Natural killer cell (primary cell): ENCODE measurements around the gene TMEM43. TPM values are rescaled to one million over a fixed set of nuclear protein-coding genes. Genes with fewer than 3 reads are reported as not detected.

Source experiments
- ATAC-seq, 3 donors: fragments of 150-1000 bp in 2 of 3; fragments of 200-7000 bp in 1 of 3; cut with Tn5 transposase; 1 replicate in 1 of 3; 2 replicates in 2 of 3; pipeline ENCODE4 v1.10.0; 2021; ENCODE audit warnings: mild to moderate bottlenecking in 2 of 3, moderate library complexity in 2 of 3
- DNase-seq, 2 donors: peaks; one replicate each; pipeline versions ENCODE4 v3.0.0 to v3.0.0-alpha.2; 2013 to 2021; ENCODE audit warnings: mixed read lengths in 1 of 2
- H3K27ac ChIP-seq: one replicate; pipeline ENCODE4 v1.5.1; 2013; ENCODE audit warnings: mild to moderate bottlenecking, low read length
- H3K27me3 ChIP-seq: one replicate; pipeline ENCODE4 v1.6.1; 2013; ENCODE audit warnings: low read length; ENCODE audit not compliant: control insufficient read depth, insufficient read depth
- H3K36me3 ChIP-seq: one replicate; pipeline ENCODE4 v1.6.1; 2013; ENCODE audit warnings: low read length; ENCODE audit not compliant: control insufficient read depth, insufficient read depth
- H3K4me1 ChIP-seq: one replicate; pipeline ENCODE4 v1.6.1; 2013; ENCODE audit warnings: low read length; ENCODE audit not compliant: control insufficient read depth, insufficient read depth
- H3K4me3 ChIP-seq: one replicate; pipeline ENCODE4 v1.5.1; 2013; ENCODE audit warnings: low read length
- H3K9me3 ChIP-seq: one replicate; pipeline ENCODE4 v1.6.1; 2013; ENCODE audit warnings: low read length; ENCODE audit not compliant: control insufficient read depth, insufficient read depth
- H3K27ac Mint-ChIP-seq, 2 donors: one replicate each; pipeline ENCODE4 v1.8.0; 2022; ENCODE audit warnings: mild to moderate bottlenecking in 2 of 2, mixed read lengths in 2 of 2, moderate library complexity in 1 of 2
- H3K27me3 Mint-ChIP-seq, 2 donors: one replicate each; pipeline ENCODE4 v1.8.0; 2022; ENCODE audit warnings: low read depth in 2 of 2, mixed read lengths in 2 of 2
- H3K36me3 Mint-ChIP-seq: one replicate; pipeline ENCODE4 v1.8.0; 2022; ENCODE audit warnings: mixed read lengths
- H3K4me1 Mint-ChIP-seq, 2 donors: one replicate each; pipeline ENCODE4 v1.8.0; 2022; ENCODE audit warnings: mixed read lengths in 2 of 2
- H3K4me3 Mint-ChIP-seq: one replicate; pipeline ENCODE4 v1.8.0; 2022; ENCODE audit warnings: mild to moderate bottlenecking, moderate library complexity, mixed read lengths
- H3K9me3 Mint-ChIP-seq, 2 donors: one replicate each; pipeline ENCODE4 v1.8.0; 2022; ENCODE audit warnings: mixed read lengths in 2 of 2
- WGBS: methylation state at CpG from one replicate; pipeline ENCODE4 v1.1.7; 2013; ENCODE audit warnings: missing lambda C conversion rate; ENCODE audit not compliant: insufficient coverage; 5-methylcytosine and 5-hydroxymethylcytosine counted together
- intact Hi-C: fragments of 100-400 bp; cut with micrococcal nuclease; formaldehyde crosslinking; loops from one replicate; pipeline ENCODE4 v1.14.2; 2022
- total RNA-seq, 4 donors: library from RNA; stranded (reverse); fragments of 120-200 nt in 1 of 4; gene quantifications; one replicate each; pipeline versions ENCODE4 v1.2.3 to v1.2.4, GENCODE V29; 2013 to 2022
- TF ChIP-seq, protein P1 (sequence below): fragments of 200-600 bp; IDR thresholded peaks from one replicate; pipeline ENCODE4 v1.8.0; 2022; ENCODE audit warnings: antibody characterized with exemption

TMEM43 gene
- total RNA-seq, 3 donors from 2014 or later (not counting 1 experiment from before 2014, with no cell fraction given): 49.5 to 61.1 (median 54.1) TPM

DNA sequence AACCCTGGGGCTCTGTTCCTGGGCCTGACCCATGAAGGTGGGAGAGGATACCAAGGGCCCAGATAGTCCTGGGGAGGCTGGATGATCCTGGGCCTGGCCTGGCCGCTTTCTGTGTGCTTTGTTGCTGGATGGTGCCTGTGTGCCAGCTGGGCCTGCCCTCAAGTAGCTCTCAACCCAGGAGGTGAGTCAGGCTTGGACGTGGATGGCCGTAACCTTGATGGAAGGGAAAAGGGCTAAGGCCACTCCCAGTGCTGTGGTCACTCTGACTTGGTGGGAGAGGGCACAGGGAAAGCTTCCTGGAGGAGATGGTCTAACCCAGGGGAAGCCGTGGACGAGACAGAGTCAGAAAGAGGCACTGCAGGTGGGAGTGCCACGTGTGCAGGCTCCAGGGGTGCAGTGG is 9.4 kb downstream of the TMEM43 start:
- no peak overlapping the region for H3K27ac Mint-ChIP-seq
- no peaks in the 10 kb centered on the region for H3K4me1 ChIP-seq
- TF ChIP-seq, protein P1, sequence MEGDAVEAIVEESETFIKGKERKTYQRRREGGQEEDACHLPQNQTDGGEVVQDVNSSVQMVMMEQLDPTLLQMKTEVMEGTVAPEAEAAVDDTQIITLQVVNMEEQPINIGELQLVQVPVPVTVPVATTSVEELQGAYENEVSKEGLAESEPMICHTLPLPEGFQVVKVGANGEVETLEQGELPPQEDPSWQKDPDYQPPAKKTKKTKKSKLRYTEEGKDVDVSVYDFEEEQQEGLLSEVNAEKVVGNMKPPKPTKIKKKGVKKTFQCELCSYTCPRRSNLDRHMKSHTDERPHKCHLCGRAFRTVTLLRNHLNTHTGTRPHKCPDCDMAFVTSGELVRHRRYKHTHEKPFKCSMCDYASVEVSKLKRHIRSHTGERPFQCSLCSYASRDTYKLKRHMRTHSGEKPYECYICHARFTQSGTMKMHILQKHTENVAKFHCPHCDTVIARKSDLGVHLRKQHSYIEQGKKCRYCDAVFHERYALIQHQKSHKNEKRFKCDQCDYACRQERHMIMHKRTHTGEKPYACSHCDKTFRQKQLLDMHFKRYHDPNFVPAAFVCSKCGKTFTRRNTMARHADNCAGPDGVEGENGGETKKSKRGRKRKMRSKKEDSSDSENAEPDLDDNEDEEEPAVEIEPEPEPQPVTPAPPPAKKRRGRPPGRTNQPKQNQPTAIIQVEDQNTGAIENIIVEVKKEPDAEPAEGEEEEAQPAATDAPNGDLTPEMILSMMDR: no peak
- no peaks in the 10 kb centered on the region for H3K9me3 ChIP-seq
- H3K9me3 Mint-ChIP-seq: no peaks in the 10 kb centered on the region
- ATAC-seq (no peak), DNase-seq (no peak)
- H3K27ac ChIP-seq: no peak overlapping the region
- no peaks in the 10 kb centered on the region for H3K27me3 Mint-ChIP-seq
- H3K4me3 ChIP-seq: no peak overlapping the region
- H3K36me3 ChIP-seq: peaks cover 87% of the 10 kb centered on the region
- 97% methylated on average over 6 of the region's 6 CpGs for WGBS
- H3K27me3 ChIP-seq: no peaks in the 10 kb centered on the region
- H3K4me1 Mint-ChIP-seq: peaks cover 0 to 6% of the 10 kb centered on the region in 2 donors
- H3K36me3 Mint-ChIP-seq: peaks cover 16% of the 10 kb centered on the region
- H3K4me3 Mint-ChIP-seq: no peak overlapping the region
- intact Hi-C loops: no loop called here

DNA sequence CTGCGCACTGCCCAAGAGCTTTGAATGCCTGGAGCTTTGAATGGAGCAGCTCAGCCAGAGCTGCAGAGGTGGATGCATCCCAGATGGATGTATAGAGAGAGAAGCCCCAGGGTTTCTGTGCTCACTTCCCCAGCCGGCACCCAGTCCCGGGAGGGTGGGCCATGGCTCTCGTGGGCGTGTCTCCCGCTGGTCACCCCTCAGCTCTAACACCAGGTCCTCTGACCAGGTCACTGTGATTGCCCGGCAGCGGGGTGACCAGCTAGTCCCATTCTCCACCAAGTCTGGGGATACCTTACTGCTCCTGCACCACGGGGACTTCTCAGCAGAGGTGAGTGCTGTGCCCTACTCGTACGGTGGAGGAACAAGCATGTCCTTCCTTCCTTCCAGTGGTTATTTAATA is 10.7 kb downstream of the TMEM43 start:
- no peak for DNase-seq
- H3K36me3 Mint-ChIP-seq: peaks cover 16% of the 10 kb centered on the region
- peaks cover 3% of the 10 kb centered on the region for H3K4me1 ChIP-seq
- H3K9me3 ChIP-seq: no peaks in the 10 kb centered on the region
- no peak overlapping the region for H3K27ac ChIP-seq
- H3K4me3 ChIP-seq: no peak overlapping the region
- no peaks in the 10 kb centered on the region for H3K27me3 ChIP-seq
- 94% methylated on average over 9 of the region's 11 CpGs for WGBS
- H3K27ac Mint-ChIP-seq: peak overlapping the region; percentile 32 to 66
- peaks cover 79% of the 10 kb centered on the region for H3K36me3 ChIP-seq
- H3K9me3 Mint-ChIP-seq: no peaks in the 10 kb centered on the region
- intact Hi-C loops: no loop called here
- H3K4me1 Mint-ChIP-seq: peaks cover 3 to 4% of the 10 kb centered on the region in 2 donors
- ATAC-seq: no peak
- no peak overlapping the region for H3K4me3 Mint-ChIP-seq
- H3K27me3 Mint-ChIP-seq: no peaks in the 10 kb centered on the region
- TF ChIP-seq, protein P1: no peak

DNA sequence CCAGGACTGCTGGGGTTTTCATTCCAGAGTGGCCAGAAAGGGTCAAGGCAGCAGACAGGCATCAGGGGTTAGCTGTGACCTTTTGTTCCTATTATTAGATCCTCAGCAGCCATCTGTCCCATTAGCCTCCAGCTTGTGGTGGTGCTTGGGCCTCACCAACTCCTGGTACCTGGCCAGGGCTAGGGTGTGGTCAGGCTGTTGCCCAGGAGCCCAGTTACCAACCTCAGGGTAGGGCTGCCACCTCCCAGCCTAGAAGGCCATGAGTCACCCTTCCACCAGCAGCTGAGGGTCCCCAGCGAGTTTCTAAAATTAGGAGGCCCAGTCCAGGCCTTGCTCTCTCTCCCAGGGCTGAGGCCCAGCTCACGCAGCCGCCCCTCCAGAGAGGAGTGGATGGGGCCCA is 12.2 kb downstream of the TMEM43 start:
- Mint-ChIP-seq H3K27me3 (no peaks in the 10 kb centered on the region), H3K27ac (no peak overlapping the region), H3K9me3 (no peaks in the 10 kb centered on the region), H3K36me3 (peaks cover 8% of the 10 kb centered on the region), H3K4me1 (peaks cover 15 to 16% of the 10 kb centered on the region in 2 donors), H3K4me3 (no peak overlapping the region)
- H3K9me3 ChIP-seq: no peaks in the 10 kb centered on the region
- ATAC-seq: no peak
- H3K36me3 ChIP-seq: peaks cover 65% of the 10 kb centered on the region
- WGBS: 96% methylated on average over 3 of the region's 3 CpGs
- H3K27me3 ChIP-seq: no peaks in the 10 kb centered on the region
- intact Hi-C loops: no loop called here
- H3K4me3 ChIP-seq: no peak overlapping the region
- DNase-seq: no peak
- H3K27ac ChIP-seq: no peak overlapping the region
- TF ChIP-seq, protein P1: no peak
- H3K4me1 ChIP-seq: peaks cover 17% of the 10 kb centered on the region

DNA sequence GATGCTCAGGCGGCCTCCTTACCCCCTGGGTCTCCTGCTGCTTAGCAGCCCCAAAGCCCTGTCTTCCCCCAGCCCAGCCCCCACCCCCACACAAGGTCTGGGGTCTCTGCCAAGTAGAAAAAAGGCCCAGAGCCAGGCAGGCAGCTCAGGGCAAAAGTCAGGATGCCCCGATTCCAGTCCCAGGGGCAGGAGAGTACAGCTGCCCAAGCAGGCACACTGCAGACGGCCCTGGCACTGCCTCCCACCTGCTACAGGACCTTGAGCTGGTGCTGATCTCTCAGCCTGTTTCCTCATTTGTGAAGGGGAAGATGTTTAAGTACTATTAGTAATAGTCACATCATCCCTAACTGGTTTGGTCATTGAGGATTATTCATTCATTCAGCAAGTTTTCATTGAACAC is 12.6 kb downstream of the TMEM43 start:
- peaks cover 20% of the 10 kb centered on the region in 2 donors for H3K4me1 Mint-ChIP-seq
- no peak for ATAC-seq
- no peaks in the 10 kb centered on the region for H3K27me3 Mint-ChIP-seq
- intact Hi-C loops: no loop called here
- H3K36me3 Mint-ChIP-seq: peaks cover 8% of the 10 kb centered on the region
- H3K27me3 ChIP-seq: no peaks in the 10 kb centered on the region
- TF ChIP-seq, protein P1: no peak
- WGBS: 84% methylated on average over 3 of the region's 3 CpGs
- H3K4me3 Mint-ChIP-seq: no peak overlapping the region
- H3K9me3 ChIP-seq: no peaks in the 10 kb centered on the region
- no peaks in the 10 kb centered on the region for H3K9me3 Mint-ChIP-seq
- peaks cover 20% of the 10 kb centered on the region for H3K4me1 ChIP-seq
- no peak for DNase-seq
- H3K27ac Mint-ChIP-seq: peak overlapping the region in 1 of 2 donors; percentile 69
- peaks cover 61% of the 10 kb centered on the region for H3K36me3 ChIP-seq
- no peak overlapping the region for H3K27ac ChIP-seq
- H3K4me3 ChIP-seq: no peak overlapping the region
